HepG2 (cell line): ENCODE measurements around the gene MMP7.

Experiments
- BRD4 ChIP-seq: sonication (generic); formaldehyde crosslinking; IDR thresholded peaks from 2 replicates; pipeline ENCODE4 v1.4.0; 2020; ENCODE audit warnings: missing genetic modification reagents
- HMG20B ChIP-seq: conservative IDR thresholded peaks from 2 replicates; pipeline ENCODE4 v1.6.1; 2016; ENCODE audit warnings: missing genetic modification reagents, missing compliant biosample characterization
- NFE2L2 ChIP-seq: fragments of 150-350 bp; IDR thresholded peaks from 2 replicates; pipeline ENCODE4 v1.6.1; 2014; ENCODE audit warnings: low read length
- PHF8 ChIP-seq: sonication (generic); formaldehyde crosslinking; IDR thresholded peaks from 2 replicates; pipeline ENCODE4 v1.5.0; 2020; ENCODE audit warnings: missing genetic modification reagents
- SRY ChIP-seq: sonication (generic); formaldehyde crosslinking; IDR thresholded peaks from 2 replicates; pipeline ENCODE4 v1.8.0; 2022; ENCODE audit warnings: mild to moderate bottlenecking, missing genetic modification reagents
- ZNF121 ChIP-seq: sonication (generic); formaldehyde crosslinking; IDR thresholded peaks from 2 replicates; pipeline ENCODE4 v1.5.0; 2020; ENCODE audit warnings: mild to moderate bottlenecking, missing genetic modification reagents

DNA sequence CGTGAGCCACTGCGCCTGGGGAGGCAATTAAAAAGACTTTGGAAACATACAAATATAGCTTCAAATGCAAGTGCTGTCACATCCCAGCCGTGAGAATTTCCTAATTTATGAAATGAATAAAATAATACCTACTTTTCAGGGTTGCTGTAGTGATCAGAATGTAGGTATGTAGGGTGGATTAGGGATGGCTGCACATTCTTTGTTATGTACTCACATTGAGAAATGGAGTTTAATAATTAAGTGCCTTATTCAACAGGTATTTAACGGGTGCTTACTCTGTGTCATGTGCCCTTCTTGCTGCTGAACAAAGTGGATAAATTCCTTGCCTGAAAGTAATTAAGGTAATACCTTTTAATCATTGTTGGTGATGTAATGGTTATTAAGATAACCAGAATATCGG is 37.0 kb downstream of the MMP7 start:
- TF ChIP-seq NFE2L2 (no peak), SRY (CRISPR knock-in tag) (no peak), PHF8 (CRISPR knock-in tag) (no peak), HMG20B (CRISPR knock-in tag) (no peak), BRD4 (CRISPR knock-in tag) (no peak), ZNF121 (no peak)
